Brain microvascular endothelial cell (primary cell): ENCODE measurements around the gene TMA7.

Source experiments
- DNase-seq: peaks from one replicate; pipeline ENCODE4 v3.0.0-alpha.2; 2020
- H3K27ac ChIP-seq: fragments of 250-450 bp; sonication (Bioruptor Pico); 2 replicates; pipeline ENCODE4 v1.5.1; 2020; ENCODE audit warnings: mild to moderate bottlenecking, moderate library complexity
- H3K27me3 ChIP-seq: fragments of 250-450 bp; sonication (Bioruptor Pico); replicated peaks from 2 replicates; pipeline ENCODE4 v1.5.1; 2020; ENCODE audit warnings: mild to moderate bottlenecking
- H3K36me3 ChIP-seq: fragments of 250-450 bp; sonication (Bioruptor Pico); replicated peaks from 2 replicates; pipeline ENCODE4 v1.5.1; 2020; ENCODE audit warnings: mild to moderate bottlenecking
- H3K4me3 ChIP-seq: 2 replicates; pipeline ENCODE4 v1.5.1; 2011; ENCODE audit warnings: low read depth, mild to moderate bottlenecking, control low read depth, low read length, moderate library complexity
- CTCF ChIP-seq: IDR thresholded peaks from 2 replicates; pipeline ENCODE4 v1.5.1; 2011; ENCODE audit warnings: low read depth, mild to moderate bottlenecking, moderate library complexity, low read length, control low read depth, inconsistent platforms; ENCODE audit errors: missing control alignments
- in situ Hi-C: cut with HindIII; loops from 2 replicates; pipeline ENCODE4 v1.10.0; 2017; ENCODE audit warnings: low sequenced_read_pairs, low pct_ligation_motif_present

TMA7 gene

GRCh38 chr3:48428088-48428571, 11.9 kb upstream of the TMA7 start:
- no peak for DNase-seq
- in situ Hi-C loops, result loop anchor here (25.0 kb wide), 1 partner anchor 166 kb away; no protein-coding TSS in a partner anchor
- H3K27me3 ChIP-seq, result no peaks in the 10 kb centered on the region
- no peak overlapping the region for H3K27ac ChIP-seq
- H3K4me3 ChIP-seq, result peak overlapping the region; percentile 65
- peaks cover 3% of the 10 kb centered on the region for H3K36me3 ChIP-seq
- TF ChIP-seq CTCF, result no peak

DNA sequence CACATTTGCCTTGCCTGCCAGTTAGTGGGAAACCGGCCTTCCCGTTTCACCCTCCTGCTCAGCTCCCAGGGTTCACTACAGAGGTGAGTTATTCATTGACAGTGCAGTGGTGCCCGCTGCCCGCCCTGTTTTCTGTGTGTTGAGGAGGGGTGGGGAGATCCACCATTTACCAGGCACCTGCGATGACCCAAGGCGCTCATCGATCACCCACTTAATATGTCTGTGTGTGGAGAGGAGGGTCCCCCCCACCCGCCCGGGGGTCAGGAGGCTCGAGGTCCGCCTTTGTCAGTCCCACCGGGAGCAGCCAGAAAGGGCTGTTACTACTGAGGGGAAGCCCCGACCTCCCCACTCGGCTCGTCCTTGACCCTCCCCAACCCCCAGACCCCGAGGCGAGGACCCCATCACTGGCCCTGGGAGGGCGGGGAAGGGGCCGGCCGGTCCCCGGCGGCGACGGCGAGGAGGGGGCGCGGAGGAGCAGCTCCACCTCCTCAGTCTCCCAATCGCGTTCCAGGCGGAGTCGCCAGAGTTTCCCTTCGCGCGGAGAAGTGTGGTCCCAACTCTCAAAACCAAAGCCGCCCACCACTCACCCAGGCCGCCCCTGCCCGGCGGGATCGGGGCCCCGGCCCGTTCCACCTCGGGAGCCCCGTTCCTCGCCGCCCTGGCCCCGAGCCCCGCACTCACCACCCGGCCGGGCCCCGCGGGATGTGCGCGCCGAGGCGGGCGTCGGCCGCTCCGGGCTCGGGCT, 11.3 kb upstream of the TMA7 start:
- in situ Hi-C loops, result loop anchor here (25.0 kb wide), 1 partner anchor 166 kb away; no protein-coding TSS in a partner anchor
- TF ChIP-seq CTCF, result no peak
- no peak overlapping the region for H3K27ac ChIP-seq
- peak overlapping the region; percentile 65 for H3K4me3 ChIP-seq
- H3K27me3 ChIP-seq, result no peaks in the 10 kb centered on the region
- DNase-seq, result no peak
- H3K36me3 ChIP-seq, result peaks cover 2% of the 10 kb centered on the region

- Histone ChIP-seq H3K4me3 (peak overlapping the region; percentile 65), H3K27ac (no peak overlapping the region), H3K36me3 (peaks cover 2% of the 10 kb centered on the region), H3K27me3 (no peaks in the 10 kb centered on the region)
- DNase-seq, result no peak
- in situ Hi-C loops, result loop anchor here (25.0 kb wide), 1 partner anchor 167 kb away; no protein-coding TSS in a partner anchor
- no peak for TF ChIP-seq CTCF
Observed at GRCh38 chr3:48429317-48429959, 10.6 kb upstream of the TMA7 start.

DNA sequence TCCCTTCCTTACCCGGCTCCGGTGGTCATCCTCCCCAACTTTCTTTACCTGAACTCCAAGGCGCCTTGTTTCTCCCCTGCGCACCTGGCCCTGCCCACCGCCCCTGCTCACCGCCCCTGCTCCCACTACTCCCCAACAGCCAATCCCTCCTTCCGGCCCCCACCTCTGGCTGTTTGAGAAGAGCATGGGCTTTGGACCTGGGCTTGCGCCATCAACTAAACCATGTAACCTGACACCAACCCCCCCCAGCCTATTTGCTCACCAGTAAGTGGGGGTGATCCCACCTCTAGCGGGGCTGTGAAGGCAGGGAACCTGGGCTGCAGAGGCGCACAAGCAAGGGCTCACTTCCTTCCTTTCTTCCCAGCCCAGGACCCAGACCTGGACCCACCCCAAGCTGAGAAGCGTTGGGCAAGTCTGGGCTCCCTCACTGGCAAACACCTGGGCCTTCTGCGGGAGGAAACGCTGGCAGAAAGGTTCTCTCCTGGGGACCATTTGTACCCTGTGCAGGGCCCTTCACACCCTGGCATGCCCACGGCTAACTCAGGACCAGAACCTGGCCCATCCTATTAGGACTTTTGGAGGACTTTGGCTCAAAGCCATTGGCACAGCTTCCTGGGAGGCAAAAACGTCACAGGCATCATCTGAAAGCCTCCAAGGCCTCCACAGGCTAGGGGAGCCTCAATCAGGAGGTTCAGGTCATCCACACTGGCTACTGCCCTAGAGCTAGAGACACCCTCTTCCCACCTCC, 9.9 kb upstream of the TMA7 start, which contains the start of gene PLXNB1:
Gene PLXNB1, minus strand, starts transcription at position 127 of the 748 bp plus-strand sequence. CDS start 5,475 bp downstream, outside the sequence.
- TF ChIP-seq CTCF, result no peak
- in situ Hi-C loops, result loop anchor here (25.0 kb wide), 1 partner anchor 168 kb away; no protein-coding TSS in a partner anchor
- DNase-seq, result no peak
- no peak within 1 kb of the TSS for H3K27ac ChIP-seq
- H3K36me3 ChIP-seq, result peaks cover 2% of the 10 kb centered on the region
- H3K4me3 ChIP-seq, result peak within 1 kb of the TSS; percentile 65
- no peaks in the 10 kb centered on the region for H3K27me3 ChIP-seq

- Histone ChIP-seq H3K36me3 (peaks cover 2% of the 10 kb centered on the region), H3K27ac (no peak overlapping the region), H3K27me3 (no peaks in the 10 kb centered on the region), H3K4me3 (no peak overlapping the region)
- TF ChIP-seq CTCF, result no peak
- in situ Hi-C loops, result loop anchor here (25.0 kb wide), 1 partner anchor 168 kb away; no protein-coding TSS in a partner anchor
- no peak for DNase-seq
Observed at GRCh38 chr3:48430708-48431101, 9.4 kb upstream of the TMA7 start.
